ENCODE data around the gene CCND3.

The CCND3 gene

DNA sequence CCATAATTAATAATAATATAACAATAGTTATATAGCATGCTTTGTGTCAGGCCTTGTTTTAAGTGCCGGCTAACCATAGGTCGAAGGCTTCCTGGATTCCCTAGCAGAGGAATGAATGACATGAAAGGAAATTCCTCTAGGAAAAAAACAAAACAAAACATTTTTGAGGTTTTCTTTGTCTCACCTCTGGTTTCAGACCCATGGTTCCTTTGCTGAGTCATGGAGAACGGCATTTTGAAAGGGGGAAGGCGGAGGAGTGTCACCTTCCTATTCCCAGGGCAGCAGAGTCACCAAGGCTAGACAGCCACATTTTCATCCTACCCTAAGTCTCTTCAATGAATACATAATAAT, 25.3 kb upstream of the CCND3 start:
- TF ChIP-seq, protein P1, sequence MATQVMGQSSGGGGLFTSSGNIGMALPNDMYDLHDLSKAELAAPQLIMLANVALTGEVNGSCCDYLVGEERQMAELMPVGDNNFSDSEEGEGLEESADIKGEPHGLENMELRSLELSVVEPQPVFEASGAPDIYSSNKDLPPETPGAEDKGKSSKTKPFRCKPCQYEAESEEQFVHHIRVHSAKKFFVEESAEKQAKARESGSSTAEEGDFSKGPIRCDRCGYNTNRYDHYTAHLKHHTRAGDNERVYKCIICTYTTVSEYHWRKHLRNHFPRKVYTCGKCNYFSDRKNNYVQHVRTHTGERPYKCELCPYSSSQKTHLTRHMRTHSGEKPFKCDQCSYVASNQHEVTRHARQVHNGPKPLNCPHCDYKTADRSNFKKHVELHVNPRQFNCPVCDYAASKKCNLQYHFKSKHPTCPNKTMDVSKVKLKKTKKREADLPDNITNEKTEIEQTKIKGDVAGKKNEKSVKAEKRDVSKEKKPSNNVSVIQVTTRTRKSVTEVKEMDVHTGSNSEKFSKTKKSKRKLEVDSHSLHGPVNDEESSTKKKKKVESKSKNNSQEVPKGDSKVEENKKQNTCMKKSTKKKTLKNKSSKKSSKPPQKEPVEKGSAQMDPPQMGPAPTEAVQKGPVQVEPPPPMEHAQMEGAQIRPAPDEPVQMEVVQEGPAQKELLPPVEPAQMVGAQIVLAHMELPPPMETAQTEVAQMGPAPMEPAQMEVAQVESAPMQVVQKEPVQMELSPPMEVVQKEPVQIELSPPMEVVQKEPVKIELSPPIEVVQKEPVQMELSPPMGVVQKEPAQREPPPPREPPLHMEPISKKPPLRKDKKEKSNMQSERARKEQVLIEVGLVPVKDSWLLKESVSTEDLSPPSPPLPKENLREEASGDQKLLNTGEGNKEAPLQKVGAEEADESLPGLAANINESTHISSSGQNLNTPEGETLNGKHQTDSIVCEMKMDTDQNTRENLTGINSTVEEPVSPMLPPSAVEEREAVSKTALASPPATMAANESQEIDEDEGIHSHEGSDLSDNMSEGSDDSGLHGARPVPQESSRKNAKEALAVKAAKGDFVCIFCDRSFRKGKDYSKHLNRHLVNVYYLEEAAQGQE (IDR thresholded peaks at IDR 0.05; ENCODE audit: insufficient replicate concordance, low read depth), result no peak
- Histone ChIP-seq H3K27ac (replicated peaks) (no peak overlapping the region), H3K27me3 (ENCODE audit: insufficient read depth, poor library complexity, severe bottlenecking) (no peaks in the 10 kb centered on the region), H3K4me3 (replicated peaks; ENCODE audit: insufficient read depth, low read length) (no peak overlapping the region)
- peak in 1 of 2 experiments; percentile 35 for DNase-seq (ENCODE audit: low read depth in 1 of 2, low spot score in 1 of 2)

DNA sequence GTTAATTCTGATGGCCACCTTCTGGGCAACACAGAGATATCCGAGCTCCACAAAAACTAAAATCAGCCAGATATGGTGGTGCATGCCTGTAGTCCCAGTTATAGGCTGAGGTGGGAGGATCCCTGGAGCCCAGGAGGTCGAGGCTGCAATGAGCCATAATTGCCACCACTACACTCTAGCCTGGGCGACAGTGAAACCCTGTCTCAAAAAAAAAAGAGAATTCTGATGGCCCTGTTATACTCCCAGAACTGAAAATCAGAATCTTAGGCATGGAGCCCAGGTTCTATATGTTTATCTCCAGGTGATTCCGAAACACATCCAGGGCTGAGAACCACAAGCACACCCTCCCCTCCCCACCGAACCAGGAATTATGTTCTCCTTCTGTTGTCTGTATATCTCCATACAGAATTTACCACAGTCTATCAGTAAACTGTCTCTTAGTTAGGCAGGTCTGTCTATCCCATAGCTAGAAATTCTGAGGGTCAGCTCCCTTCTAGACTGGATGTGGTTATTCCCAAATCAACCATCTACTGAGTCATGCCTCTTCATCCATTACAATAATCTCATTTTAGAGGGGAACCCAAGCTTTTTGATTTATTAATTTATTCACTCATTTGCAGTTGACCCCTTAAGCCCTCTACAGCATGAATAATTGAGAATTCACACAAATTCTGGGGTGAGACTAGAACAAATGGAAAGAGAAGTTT, 24.8 kb upstream of the CCND3 start:
- DNase-seq (ENCODE audit: low read depth in 1 of 2, low spot score in 1 of 2), result no peak
- no peak for TF ChIP-seq POLR2AphosphoS5 (IDR thresholded peaks at IDR 0.05; ENCODE audit: low read depth)
- H3K27me3 ChIP-seq (ENCODE audit: insufficient read depth, poor library complexity, severe bottlenecking), result no peaks in the 10 kb centered on the region
- H3K4me3 ChIP-seq (replicated peaks; ENCODE audit: insufficient read depth, low read length), result no peak overlapping the region
- no peak overlapping the region for H3K27ac ChIP-seq (replicated peaks)

DNA sequence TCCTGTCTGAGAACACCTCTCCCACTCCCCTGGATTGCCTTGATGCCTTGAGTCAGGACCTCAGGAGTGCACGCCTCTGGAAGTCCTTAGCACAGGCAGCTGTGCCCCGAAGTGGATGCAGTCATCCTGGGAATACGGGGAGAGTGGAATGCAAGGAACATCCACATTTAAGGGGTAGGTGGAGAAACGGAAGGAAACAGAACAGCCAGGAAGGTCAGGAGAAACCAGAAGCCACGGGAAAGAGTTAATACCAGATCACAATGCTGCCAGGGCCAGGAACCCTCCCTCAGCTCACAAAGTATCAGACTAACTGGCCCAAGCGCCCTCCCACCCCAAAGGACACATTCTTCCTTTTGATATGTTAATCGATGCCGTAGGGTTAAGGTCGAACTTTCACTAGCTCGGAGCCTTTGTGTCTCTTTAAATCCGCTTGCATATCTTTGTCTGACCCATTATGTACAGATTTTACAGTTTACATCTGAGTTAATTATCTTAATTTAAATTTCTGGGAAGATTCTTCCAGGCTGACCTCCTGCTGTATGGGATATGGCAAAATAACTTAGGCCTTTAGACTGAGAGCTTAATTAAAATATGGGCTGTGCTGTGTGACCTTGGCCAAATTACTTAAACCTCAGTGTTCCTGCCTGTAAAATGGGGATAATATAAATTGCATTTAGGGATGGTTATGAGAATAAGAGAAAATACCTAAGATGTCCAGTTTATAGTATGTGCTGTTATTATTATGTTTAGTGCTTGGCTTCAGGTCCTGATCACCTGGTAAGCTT, 24.0 kb upstream of the CCND3 start:
- no peak for DNase-seq (ENCODE audit: low read depth in 1 of 2, low spot score in 1 of 2)
- TF ChIP-seq, protein P1 (IDR thresholded peaks at IDR 0.05; ENCODE audit: insufficient replicate concordance, low read depth), result no peak
- no peak for TF ChIP-seq SPI1 (IDR thresholded peaks at IDR 0.05; ENCODE audit: borderline replicate concordance, low read depth)
- TF ChIP-seq, protein P2, sequence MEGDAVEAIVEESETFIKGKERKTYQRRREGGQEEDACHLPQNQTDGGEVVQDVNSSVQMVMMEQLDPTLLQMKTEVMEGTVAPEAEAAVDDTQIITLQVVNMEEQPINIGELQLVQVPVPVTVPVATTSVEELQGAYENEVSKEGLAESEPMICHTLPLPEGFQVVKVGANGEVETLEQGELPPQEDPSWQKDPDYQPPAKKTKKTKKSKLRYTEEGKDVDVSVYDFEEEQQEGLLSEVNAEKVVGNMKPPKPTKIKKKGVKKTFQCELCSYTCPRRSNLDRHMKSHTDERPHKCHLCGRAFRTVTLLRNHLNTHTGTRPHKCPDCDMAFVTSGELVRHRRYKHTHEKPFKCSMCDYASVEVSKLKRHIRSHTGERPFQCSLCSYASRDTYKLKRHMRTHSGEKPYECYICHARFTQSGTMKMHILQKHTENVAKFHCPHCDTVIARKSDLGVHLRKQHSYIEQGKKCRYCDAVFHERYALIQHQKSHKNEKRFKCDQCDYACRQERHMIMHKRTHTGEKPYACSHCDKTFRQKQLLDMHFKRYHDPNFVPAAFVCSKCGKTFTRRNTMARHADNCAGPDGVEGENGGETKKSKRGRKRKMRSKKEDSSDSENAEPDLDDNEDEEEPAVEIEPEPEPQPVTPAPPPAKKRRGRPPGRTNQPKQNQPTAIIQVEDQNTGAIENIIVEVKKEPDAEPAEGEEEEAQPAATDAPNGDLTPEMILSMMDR (IDR thresholded peaks at IDR 0.05; ENCODE audit: insufficient read depth, low read length), result no peak
- TF ChIP-seq POLR2AphosphoS5 (IDR thresholded peaks at IDR 0.05; ENCODE audit: low read depth), result no peak
- no peak for TF ChIP-seq GABPA (IDR thresholded peaks at IDR 0.05; ENCODE audit: low read depth)
- no peak overlapping the region for H3K27ac ChIP-seq (replicated peaks)
- H3K27me3 ChIP-seq (ENCODE audit: insufficient read depth, poor library complexity, severe bottlenecking), result no peaks in the 10 kb centered on the region
- no peak overlapping the region for H3K4me3 ChIP-seq (replicated peaks; ENCODE audit: insufficient read depth, low read length)

DNA sequence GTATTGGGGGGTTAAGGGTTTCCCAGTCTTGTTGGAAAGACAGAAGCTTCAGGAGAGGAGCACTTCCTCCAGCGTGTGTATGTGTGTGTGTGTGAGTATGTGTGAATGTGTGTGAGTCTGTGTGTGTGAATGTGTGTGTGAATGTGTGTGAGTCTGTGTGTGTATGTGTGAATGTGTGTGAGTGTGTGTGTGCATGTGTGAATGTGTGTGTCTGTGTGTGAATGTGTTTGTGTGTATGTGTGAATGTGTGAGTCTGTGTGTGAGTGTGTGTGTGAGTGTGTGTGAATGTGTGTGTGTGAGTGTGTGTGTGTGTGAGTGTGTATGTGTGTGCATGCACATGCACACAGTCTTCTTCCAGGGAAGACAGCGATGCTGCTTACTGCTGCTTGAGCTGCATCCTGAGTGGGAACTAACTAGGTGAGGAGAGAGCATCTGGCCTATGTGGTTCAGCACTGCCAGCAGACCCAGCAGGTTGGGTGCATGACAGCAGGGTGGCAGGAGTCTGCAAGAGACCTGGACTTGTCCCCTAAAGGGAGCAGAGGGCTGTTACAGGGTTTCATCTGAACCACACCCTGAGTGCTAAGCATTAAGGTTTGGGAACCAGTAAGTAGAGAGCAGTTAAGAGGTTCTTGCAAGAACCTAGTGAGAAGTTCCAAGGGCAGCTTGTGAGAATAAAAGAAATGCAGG, 22.7 kb upstream of the CCND3 start:
- no peak overlapping the region for H3K4me3 ChIP-seq (replicated peaks; ENCODE audit: insufficient read depth, low read length)
- TF ChIP-seq POLR2AphosphoS5 (IDR thresholded peaks at IDR 0.05; ENCODE audit: low read depth), result no peak
- TF ChIP-seq, protein P1 (IDR thresholded peaks at IDR 0.05; ENCODE audit: insufficient replicate concordance, low read depth), result no peak
- TF ChIP-seq, protein P2 (IDR thresholded peaks at IDR 0.05; ENCODE audit: insufficient read depth, low read length), result no peak
- no peak for TF ChIP-seq SPI1 (IDR thresholded peaks at IDR 0.05; ENCODE audit: borderline replicate concordance, low read depth)
- no peak for TF ChIP-seq GABPA (IDR thresholded peaks at IDR 0.05; ENCODE audit: low read depth)
- DNase-seq (ENCODE audit: low read depth in 1 of 2, low spot score in 1 of 2), result no peak
- H3K27ac ChIP-seq (replicated peaks), result no peak overlapping the region
- H3K27me3 ChIP-seq (ENCODE audit: insufficient read depth, poor library complexity, severe bottlenecking), result no peaks in the 10 kb centered on the region

Data from HL-60 (cell line).